IgD-negative memory B cell (primary cell): Measurements from ENCODE around the gene RFWD3. TPM values are rescaled to one million over a fixed set of nuclear protein-coding genes. Genes with fewer than 3 reads are reported as not detected.
A peak's percentile ranks its signal among the peaks of the same experiment; 100 is the strongest.

Source experiments
- H3K27ac Mint-ChIP-seq, 3 donors: one replicate each; pipeline ENCODE4 v1.8.0; 2020 to 2022; ENCODE audit warnings: mild to moderate bottlenecking in 3 of 3, mixed read lengths in 3 of 3, moderate library complexity in 1 of 3
- H3K27me3 Mint-ChIP-seq: one replicate; pipeline ENCODE4 v1.8.0; 2021; ENCODE audit warnings: mixed read lengths
- H3K36me3 Mint-ChIP-seq: one replicate; pipeline ENCODE4 v1.8.0; 2020; ENCODE audit warnings: mild to moderate bottlenecking, mixed read lengths
- H3K4me1 Mint-ChIP-seq, 3 donors: one replicate each; pipeline ENCODE4 v1.8.0; 2020 to 2022; ENCODE audit warnings: mixed read lengths in 3 of 3, mild to moderate bottlenecking in 1 of 3
- H3K4me3 Mint-ChIP-seq, 4 donors: one replicate each; pipeline ENCODE4 v1.8.0; 2020 to 2022; ENCODE audit warnings: mild to moderate bottlenecking in 4 of 4, mixed read lengths in 4 of 4, moderate library complexity in 3 of 4
- H3K9me3 Mint-ChIP-seq, 3 donors: one replicate each; pipeline ENCODE4 v1.8.0; 2020 to 2021; ENCODE audit warnings: mixed read lengths in 3 of 3, mild to moderate bottlenecking in 1 of 3
- polyA plus RNA-seq: library from polyadenylated mRNA; unstranded; fragments of 300-500 nt; fragmentation: Illumina TruSeq; gene quantifications from one replicate; pipeline ENCODE4 v1.2.3, GENCODE V29; 2021

The RFWD3 gene
- polyA plus RNA-seq, 1 donor from 2014 or later: 30.1 TPM

DNA sequence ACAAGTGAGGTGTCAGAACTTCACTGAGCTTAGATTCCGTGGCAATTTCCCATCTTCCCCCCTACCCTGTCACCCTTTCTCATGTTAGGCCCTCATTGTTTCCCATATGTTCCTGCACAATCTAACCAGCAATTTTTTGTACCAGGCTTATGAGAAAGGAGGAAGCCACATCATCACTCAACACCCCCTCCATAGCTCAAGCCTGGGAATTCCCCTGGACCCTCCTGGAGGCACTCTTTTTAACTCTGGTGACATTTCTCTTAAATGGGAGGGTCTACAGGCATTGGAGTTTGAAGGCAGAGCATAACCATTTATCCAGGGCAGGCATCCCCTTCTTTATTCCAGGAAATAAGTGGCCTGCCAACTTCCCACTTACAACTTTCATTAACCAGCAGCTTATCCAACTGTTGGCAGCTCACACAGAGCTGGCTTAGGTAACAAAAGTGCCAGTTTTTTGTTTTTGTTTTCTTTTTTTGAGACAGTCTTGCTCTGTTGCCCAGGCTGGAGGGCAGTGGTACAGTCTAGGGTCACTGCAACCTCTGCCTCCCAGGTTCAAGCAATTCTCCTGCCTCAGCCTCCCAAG lies 49.4 kb downstream of the RFWD3 start:
- H3K9me3 Mint-ChIP-seq: no peaks in the 10 kb centered on the region
- H3K4me3 Mint-ChIP-seq: no peak overlapping the region
- no peaks in the 10 kb centered on the region for H3K27me3 Mint-ChIP-seq
- H3K36me3 Mint-ChIP-seq: peaks cover 2% of the 10 kb centered on the region
- no peaks in the 10 kb centered on the region for H3K4me1 Mint-ChIP-seq
- no peak overlapping the region for H3K27ac Mint-ChIP-seq

DNA sequence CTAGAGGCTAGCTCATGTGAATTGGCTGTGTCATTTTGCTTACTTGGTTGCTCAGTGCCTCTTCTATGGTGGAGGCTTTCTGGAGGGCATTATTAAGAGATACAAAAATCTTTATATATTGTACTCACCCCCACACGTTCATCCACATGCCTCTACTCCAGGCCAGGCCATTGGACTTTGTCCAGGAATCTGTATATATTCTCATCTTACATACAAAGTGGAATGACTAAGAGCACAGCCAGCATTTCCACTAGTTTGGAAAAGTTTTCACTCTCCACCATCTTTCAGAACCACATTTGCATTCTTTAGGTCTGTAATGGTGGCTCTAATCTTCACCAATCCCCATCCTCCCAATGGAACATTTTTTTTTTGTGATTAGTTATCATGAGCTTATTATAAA lies 55.0 kb downstream of the RFWD3 start:
- no peak overlapping the region for H3K4me3 Mint-ChIP-seq
- no peaks in the 10 kb centered on the region for H3K27me3 Mint-ChIP-seq
- peaks cover 2% of the 10 kb centered on the region for H3K36me3 Mint-ChIP-seq
- H3K4me1 Mint-ChIP-seq: peaks cover 3 to 7% (median 4%) of the 10 kb centered on the region in 3 donors
- no peak overlapping the region for H3K27ac Mint-ChIP-seq
- H3K9me3 Mint-ChIP-seq: no peaks in the 10 kb centered on the region

DNA sequence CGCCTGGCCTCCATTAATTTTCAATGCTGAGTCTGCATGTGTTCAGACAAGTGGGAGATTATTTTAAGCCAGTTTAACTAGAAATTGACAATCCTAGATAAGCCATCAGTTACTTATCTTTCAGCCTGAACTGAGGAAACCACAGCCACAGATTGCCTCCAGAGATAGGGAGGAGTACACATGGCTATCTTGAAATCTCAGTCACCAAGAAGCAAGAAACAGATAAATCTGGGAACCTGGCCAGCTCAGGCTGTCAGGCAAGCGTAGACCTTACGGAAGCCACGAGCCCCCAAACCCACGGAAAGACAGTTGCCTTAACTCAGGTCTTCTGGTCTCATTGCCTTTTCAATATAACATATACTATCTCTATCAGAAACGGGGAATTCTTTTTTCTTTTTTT lies 57.7 kb downstream of the RFWD3 start:
- Mint-ChIP-seq H3K4me3 (peak overlapping the region in 2 of 4 donors; percentile 56 to 78), H3K9me3 (no peaks in the 10 kb centered on the region), H3K27me3 (no peaks in the 10 kb centered on the region), H3K36me3 (peaks cover 3% of the 10 kb centered on the region), H3K27ac (peak overlapping the region in 1 of 3 donors; percentile 30), H3K4me1 (peaks cover 22 to 29% (median 22%) of the 10 kb centered on the region in 3 donors)

DNA sequence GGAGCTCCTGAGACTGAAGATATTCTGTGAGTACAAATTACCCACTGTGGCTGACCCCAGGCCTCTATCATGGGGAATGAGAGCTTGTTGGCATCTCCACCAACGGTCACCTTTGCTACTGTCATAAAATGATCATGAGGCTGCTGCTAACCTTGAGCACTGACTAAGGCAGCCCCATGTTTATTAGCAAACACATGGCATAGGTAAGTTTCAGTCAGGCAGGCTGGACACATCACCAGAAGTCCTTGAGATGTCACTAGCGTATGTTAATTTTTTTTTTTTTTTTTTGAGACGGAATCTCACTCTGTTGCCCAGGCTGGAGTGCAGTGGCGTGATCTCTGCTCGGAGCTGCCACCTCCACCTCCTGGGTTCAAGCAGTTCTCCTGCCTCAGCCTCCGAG lies 58.3 kb downstream of the RFWD3 start:
- H3K4me1 Mint-ChIP-seq: peaks cover 27 to 34% (median 28%) of the 10 kb centered on the region in 3 donors
- H3K36me3 Mint-ChIP-seq: peaks cover 3% of the 10 kb centered on the region
- H3K4me3 Mint-ChIP-seq: peak overlapping the region in 1 of 4 donors; percentile 92
- H3K27ac Mint-ChIP-seq: peak overlapping the region in 1 of 3 donors; percentile 50
- no peaks in the 10 kb centered on the region for H3K27me3 Mint-ChIP-seq
- H3K9me3 Mint-ChIP-seq: no peaks in the 10 kb centered on the region

DNA sequence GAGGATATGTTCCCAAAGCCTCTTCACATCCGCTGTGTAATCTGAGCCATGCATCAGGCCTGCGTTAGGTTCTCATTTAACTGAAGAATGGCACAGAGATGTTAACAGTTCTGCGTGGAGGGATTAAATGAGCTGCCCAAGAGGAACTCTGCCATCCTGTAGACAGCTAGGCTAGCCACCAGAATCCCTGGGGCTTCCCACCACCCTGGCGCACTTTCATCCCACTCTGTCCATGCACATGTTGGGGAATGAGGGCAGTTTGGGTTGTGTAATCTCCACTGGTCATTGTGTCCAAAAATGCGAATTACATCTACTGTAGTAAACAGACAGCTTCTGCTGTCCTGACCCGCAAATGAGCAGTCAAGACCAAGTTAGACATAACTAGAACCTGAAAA lies 58.7 kb downstream of the RFWD3 start:
- H3K9me3 Mint-ChIP-seq: no peaks in the 10 kb centered on the region
- H3K36me3 Mint-ChIP-seq: peaks cover 3% of the 10 kb centered on the region
- peak overlapping the region; percentile 46 to 97 (median 50) for H3K27ac Mint-ChIP-seq
- peaks cover 29 to 35% (median 30%) of the 10 kb centered on the region in 3 donors for H3K4me1 Mint-ChIP-seq
- H3K27me3 Mint-ChIP-seq: no peaks in the 10 kb centered on the region
- H3K4me3 Mint-ChIP-seq: peak overlapping the region in 3 of 4 donors; percentile 92 to 100 (median 95)

DNA sequence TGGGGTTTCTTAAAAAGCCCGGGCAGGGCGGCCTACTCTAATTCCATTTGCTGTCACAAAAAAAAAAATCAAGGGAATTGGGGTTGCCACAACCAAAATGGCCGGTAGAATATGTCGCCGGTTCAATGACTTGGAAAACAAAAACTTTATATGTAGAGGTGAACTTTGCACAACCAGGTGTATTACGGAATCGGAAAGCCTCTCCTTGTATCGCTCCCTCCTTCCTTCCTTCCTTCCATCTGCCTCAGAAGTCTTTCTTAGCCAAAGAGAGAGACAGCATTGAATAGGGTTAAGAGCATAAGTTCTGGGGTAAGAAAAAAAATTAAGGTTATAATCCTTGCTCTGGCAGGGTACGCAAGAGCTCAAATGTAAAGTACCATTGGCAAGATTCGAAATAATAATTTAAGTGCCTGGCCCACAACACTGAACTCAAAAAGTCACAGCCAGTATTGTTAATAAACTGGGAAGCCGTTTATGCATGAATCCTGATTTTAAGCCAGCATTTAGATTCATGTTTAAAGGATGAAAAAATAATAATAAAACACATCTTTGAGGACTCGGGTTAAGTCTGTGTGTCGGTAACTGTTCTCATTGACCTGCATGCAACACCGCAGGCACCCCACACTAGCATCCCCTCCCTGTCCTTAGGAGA lies 59.2 kb downstream of the RFWD3 start:
- H3K36me3 Mint-ChIP-seq: peaks cover 3% of the 10 kb centered on the region
- H3K9me3 Mint-ChIP-seq: no peaks in the 10 kb centered on the region

DNA sequence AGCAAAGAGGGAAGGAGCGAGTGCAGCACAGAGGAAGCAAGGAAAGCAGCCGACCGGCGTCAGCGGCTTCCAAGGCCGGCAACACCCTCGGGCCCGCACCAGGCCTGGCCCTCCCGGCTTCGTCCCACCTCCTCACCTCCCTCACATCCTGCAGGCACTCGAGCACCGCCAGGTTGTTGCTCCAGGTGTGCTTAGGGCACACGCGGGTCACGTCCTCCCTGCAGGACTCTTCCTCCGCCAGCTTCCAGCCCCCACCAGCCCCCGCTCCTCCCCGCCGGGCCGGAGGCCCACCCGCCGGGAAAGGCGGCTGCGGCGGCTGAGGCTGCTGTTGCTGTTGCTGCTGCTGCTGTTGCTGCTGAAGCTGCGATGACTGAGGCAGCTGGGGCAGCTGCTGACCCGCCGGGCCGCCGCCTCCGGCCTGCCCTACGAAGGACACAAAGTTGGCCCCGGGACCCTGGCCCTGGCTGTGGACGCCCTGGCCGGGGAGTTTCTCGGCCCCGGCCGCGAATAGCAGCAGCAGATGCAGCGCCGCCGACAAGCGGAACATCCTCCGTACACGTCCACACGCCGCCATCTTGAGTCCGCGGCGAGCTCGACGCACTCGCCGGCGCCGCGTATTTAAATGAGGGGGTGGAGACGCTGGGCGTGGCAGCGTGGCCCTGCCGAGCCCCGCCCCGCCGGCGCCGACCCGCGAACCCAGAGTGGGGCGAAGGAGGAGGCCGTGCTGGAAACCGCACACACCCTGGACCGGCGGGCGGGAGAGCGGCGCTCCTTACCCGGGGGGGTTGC lies 60.0 kb downstream of the RFWD3 start, which contains the start of gene GLG1:
GLG1 (minus strand) TSS at position 594 of the 789 bp plus-strand sequence; CDS start at position 574, 20 bp downstream.
- Mint-ChIP-seq H3K27me3 (no peaks in the 10 kb centered on the region), H3K27ac (peak within 1 kb of the TSS; percentile 74 to 97 (median 96)), H3K36me3 (peaks cover 3% of the 10 kb centered on the region), H3K9me3 (no peaks in the 10 kb centered on the region), H3K4me3 (peak within 1 kb of the TSS; percentile 92 to 100 (median 94)), H3K4me1 (peaks cover 35 to 39% (median 36%) of the 10 kb centered on the region in 3 donors)

More for the DNA sequence above, 59.2 kb downstream of the RFWD3 start:
- H3K27me3 Mint-ChIP-seq: no peaks in the 10 kb centered on the region
- H3K27ac Mint-ChIP-seq: peak overlapping the region; percentile 71 to 97 (median 96)
- H3K4me1 Mint-ChIP-seq: peaks cover 32 to 35% (median 33%) of the 10 kb centered on the region in 3 donors
- H3K4me3 Mint-ChIP-seq: peak overlapping the region; percentile 92 to 100 (median 94)

DNA sequence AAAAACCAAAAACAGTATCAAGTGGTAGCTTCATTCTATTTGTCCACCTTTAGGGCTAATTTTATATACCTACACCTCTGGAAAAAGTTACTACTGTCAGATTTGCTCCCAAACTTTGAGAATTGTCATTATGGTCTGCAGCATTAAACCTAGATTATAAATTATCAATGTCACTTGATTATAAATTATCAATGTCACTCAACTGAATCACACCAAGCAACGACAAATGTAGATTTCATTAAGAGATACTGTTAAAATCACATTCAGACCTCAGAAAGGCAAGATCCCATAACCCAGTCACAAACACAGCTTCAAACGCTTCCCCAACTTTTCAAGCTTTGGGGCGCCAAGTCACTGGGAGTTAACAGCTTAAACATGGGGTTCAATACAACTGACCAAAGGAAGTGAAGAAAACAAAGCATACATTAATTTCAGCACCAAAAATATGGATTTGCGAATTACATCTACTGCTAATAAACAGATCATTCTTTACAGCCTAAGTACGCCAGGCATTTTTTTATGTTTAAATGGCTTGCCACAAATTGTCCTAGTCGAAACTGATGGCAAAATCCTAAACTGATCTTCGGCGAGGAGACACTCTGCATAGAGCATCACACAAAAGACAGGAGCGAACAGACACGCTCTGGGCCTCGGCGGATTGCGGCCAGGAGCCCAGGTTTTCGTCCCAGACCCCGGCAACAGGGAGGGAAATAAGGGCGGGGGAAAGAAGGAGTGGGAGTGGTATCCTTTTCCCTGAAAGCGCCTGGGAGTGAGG lies 60.7 kb downstream of the RFWD3 start:
- Mint-ChIP-seq H3K27ac (peak overlapping the region; percentile 74 to 96 (median 84)), H3K4me3 (peak overlapping the region; percentile 92 to 100 (median 94)), H3K27me3 (no peaks in the 10 kb centered on the region), H3K4me1 (peaks cover 43 to 47% (median 43%) of the 10 kb centered on the region in 3 donors), H3K36me3 (peaks cover 3% of the 10 kb centered on the region), H3K9me3 (no peaks in the 10 kb centered on the region)

DNA sequence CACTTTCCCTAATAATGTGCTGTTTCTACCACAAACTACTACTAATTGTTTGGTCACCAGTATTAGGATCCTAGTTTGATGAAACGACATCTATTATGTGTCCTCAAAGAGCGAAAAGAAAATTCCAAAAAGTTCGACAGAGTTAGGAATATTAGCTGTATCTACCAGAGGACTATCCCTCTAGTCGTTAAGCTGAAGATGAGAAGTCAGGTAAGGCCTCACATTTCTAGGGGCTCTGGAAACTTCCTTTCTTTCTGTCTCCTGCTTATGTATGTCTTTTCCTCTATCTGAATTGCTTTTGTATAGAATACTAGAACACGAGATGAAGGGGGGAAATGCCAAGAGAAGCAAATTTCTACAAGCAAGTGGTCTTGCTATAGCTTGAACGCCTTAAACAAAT lies 61.3 kb downstream of the RFWD3 start:
- Mint-ChIP-seq H3K27ac (peak overlapping the region in 2 of 3 donors; percentile 31 to 74), H3K27me3 (no peaks in the 10 kb centered on the region), H3K36me3 (peaks cover 3% of the 10 kb centered on the region), H3K4me3 (peak overlapping the region; percentile 92 to 100 (median 94)), H3K9me3 (no peaks in the 10 kb centered on the region), H3K4me1 (peaks cover 47 to 50% (median 48%) of the 10 kb centered on the region in 3 donors)

DNA sequence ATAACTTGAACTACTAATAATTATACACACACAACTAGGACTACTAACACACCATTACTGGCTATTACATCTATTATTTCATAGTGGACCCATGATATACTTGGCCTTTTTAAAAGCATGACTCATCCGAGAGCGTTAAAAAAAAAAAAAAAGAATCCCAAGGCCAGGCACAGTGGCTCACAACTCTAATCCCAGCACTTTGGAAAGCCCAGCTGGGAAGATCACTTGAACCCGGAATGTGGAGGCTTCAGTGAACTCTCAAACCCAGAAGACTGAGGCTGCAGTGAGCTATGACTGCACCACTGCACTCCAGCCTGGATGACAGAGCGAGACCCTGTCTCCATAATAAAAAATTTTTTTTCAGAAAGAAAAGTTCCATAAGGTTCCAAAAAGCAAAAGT lies 62.8 kb downstream of the RFWD3 start:
- Mint-ChIP-seq H3K4me1 (peaks cover 52 to 57% (median 56%) of the 10 kb centered on the region in 3 donors), H3K9me3 (no peaks in the 10 kb centered on the region), H3K36me3 (peaks cover 6% of the 10 kb centered on the region), H3K4me3 (peak overlapping the region in 3 of 4 donors; percentile 18 to 100 (median 92)), H3K27me3 (no peaks in the 10 kb centered on the region), H3K27ac (peak overlapping the region in 2 of 3 donors; percentile 35 to 54)

DNA sequence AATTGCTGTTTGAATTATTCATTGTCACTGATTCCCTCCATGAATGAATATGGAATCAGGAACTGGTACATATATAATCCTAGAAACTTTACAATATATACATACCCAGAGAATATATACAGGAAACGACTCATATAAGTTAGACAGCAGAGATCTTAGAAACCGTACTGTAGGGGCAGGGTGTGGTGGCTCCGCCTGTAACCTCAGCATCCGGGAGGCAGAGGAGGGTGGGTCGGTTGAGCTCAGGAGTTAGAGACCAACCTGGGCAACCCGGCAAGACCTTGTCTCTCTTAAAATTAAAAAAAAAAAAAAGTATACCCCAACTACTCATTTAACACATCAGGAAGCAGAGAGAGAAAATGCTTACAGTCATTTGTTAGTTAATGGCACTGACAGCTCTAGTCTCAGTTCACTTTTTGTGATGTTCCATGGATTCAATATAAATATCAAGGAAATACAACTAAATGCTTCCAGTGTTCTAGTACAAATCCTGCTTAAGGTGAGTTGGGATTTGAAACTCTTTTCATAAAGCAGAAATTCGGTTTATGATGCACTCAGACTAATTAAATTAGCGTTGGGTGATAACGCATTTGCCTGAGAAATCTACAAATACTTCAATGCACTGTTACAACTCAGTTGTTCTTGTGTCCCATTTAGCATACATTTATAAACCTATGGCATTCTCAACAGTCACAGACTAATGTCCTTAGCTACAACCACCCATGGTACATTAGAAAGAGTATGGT lies 65.4 kb downstream of the RFWD3 start:
- Mint-ChIP-seq H3K9me3 (no peaks in the 10 kb centered on the region), H3K4me3 (peak overlapping the region in 3 of 4 donors; percentile 31 to 68 (median 61)), H3K36me3 (peaks cover 6% of the 10 kb centered on the region), H3K27me3 (no peaks in the 10 kb centered on the region), H3K4me1 (peaks cover 48 to 58% (median 48%) of the 10 kb centered on the region in 3 donors), H3K27ac (peak overlapping the region; percentile 14 to 91 (median 84))

DNA sequence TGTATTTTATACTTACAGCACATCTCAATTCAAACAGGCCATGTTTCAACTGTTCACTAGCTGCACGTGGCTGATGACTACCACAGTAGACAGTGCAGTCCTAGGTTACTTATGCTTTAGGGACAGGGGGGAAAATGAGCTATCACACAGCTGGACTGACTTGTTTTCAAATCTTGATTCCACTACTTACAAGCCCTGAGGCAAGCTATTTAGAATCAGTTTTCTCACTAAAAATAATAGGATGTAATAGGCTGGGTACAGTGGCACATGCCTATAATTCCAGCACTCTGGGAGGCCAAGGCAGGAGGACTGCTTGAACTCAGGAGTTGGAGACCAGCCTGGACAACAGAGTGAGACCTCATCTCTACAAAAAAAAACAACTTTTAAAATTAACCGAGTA lies 70.1 kb downstream of the RFWD3 start:
- H3K27ac Mint-ChIP-seq: no peak overlapping the region
- no peaks in the 10 kb centered on the region for H3K9me3 Mint-ChIP-seq
- peaks cover 3% of the 10 kb centered on the region for H3K36me3 Mint-ChIP-seq
- H3K4me3 Mint-ChIP-seq: no peak overlapping the region
- no peaks in the 10 kb centered on the region for H3K27me3 Mint-ChIP-seq
- peaks cover 20 to 35% (median 25%) of the 10 kb centered on the region in 3 donors for H3K4me1 Mint-ChIP-seq

DNA sequence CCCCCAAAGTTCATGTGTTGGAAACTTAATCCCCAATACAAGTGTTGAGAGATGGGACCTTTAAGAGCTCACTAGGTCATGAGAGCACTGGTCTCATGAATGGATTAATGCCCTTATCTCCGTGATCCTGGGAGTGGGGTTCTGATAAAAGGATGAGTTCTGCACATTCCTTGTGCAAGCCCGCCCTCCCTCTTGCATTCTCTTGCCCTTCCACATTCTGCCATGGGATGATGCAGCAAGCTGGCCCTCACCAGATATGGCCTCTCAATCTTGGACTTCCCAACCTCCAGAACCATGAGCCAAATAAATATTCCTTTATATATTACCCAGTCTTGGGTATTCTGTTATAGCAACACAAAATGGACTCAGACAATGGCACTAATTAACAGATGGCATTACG lies 73.8 kb downstream of the RFWD3 start:
- no peak overlapping the region for H3K27ac Mint-ChIP-seq
- peaks cover 17 to 26% (median 20%) of the 10 kb centered on the region in 3 donors for H3K4me1 Mint-ChIP-seq
- peaks cover 3% of the 10 kb centered on the region for H3K36me3 Mint-ChIP-seq
- no peaks in the 10 kb centered on the region for H3K27me3 Mint-ChIP-seq
- no peak overlapping the region for H3K4me3 Mint-ChIP-seq
- no peaks in the 10 kb centered on the region for H3K9me3 Mint-ChIP-seq
